ENCODE data around the gene ITIH5. TPM values are rescaled to one million over a fixed set of nuclear protein-coding genes. Genes with fewer than 3 reads are reported as not detected.

ITIH5 gene
- total RNA-seq, 1 experiment from 2014 or later: not detected

- H3K9me3 ChIP-seq (ENCODE audit: low read length): no peaks in the 10 kb centered on the region
- no peaks in the 10 kb centered on the region for H3K79me2 ChIP-seq (ENCODE audit: low read length)
- no peaks in the 10 kb centered on the region for H3K36me3 ChIP-seq (ENCODE audit: insufficient read depth, low read length)
- H3K9me2 ChIP-seq (replicated peaks; ENCODE audit: insufficient read depth, low read length): no peaks in the 10 kb centered on the region
- no peaks in the 10 kb centered on the region for H3K27me3 ChIP-seq (ENCODE audit: low read length)
- H2AFZ ChIP-seq (ENCODE audit: low read length): no peak overlapping the region
- no peaks in the 10 kb centered on the region for H4K20me1 ChIP-seq (ENCODE audit: insufficient read depth, low read depth, low read length)
- no peak overlapping the region for H3K27ac ChIP-seq (ENCODE audit: low read length)
- H3K4me2 ChIP-seq (ENCODE audit: low read depth, low read length, poor library complexity, severe bottlenecking): no peak overlapping the region
- H3K9ac ChIP-seq (ENCODE audit: low read length): no peak overlapping the region
- H3K4me3 ChIP-seq (ENCODE audit: low read length): no peak overlapping the region
- DNase-seq: no peak
- no peaks in the 10 kb centered on the region for H3K4me1 ChIP-seq (ENCODE audit: low read length)
Measured at GRCh38 chr10:7545261-7545660, 121.5 kb downstream of the ITIH5 start.

DNA sequence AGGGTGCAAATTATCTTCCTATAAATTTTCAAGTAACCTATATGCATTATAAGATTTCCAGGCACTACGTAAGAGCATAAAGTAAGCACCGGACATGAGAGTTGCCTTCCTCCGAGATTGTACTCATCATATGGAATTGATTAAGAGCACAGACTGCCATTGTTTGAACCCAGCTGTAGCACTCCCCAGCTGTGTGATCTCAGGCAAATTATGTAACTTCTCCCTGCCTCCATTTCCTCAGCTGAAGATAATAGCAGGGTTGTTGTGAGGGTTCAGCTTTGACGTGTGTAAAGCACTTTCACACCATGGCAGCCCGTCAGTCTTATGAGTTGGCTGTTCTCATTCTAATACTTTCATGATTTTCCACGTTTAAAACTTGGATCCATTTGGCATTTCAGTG lies 122.6 kb downstream of the ITIH5 start:
- no peak overlapping the region for H3K4me2 ChIP-seq (ENCODE audit: low read depth, low read length, poor library complexity, severe bottlenecking)
- H4K20me1 ChIP-seq (ENCODE audit: insufficient read depth, low read depth, low read length): no peaks in the 10 kb centered on the region
- H3K9ac ChIP-seq (ENCODE audit: low read length): no peak overlapping the region
- no peak overlapping the region for H3K27ac ChIP-seq (ENCODE audit: low read length)
- H2AFZ ChIP-seq (ENCODE audit: low read length): no peak overlapping the region
- H3K9me2 ChIP-seq (replicated peaks; ENCODE audit: insufficient read depth, low read length): no peaks in the 10 kb centered on the region
- no peaks in the 10 kb centered on the region for H3K27me3 ChIP-seq (ENCODE audit: low read length)
- H3K9me3 ChIP-seq (ENCODE audit: low read length): no peaks in the 10 kb centered on the region
- H3K4me1 ChIP-seq (ENCODE audit: low read length): no peaks in the 10 kb centered on the region
- no peak overlapping the region for H3K4me3 ChIP-seq (ENCODE audit: low read length)
- no peak for DNase-seq
- H3K36me3 ChIP-seq (ENCODE audit: insufficient read depth, low read length): no peaks in the 10 kb centered on the region
- H3K79me2 ChIP-seq (ENCODE audit: low read length): no peaks in the 10 kb centered on the region

GRCh38 chr10:7542189-7542914 lies 124.4 kb downstream of the ITIH5 start:
- no peak for DNase-seq
- Histone ChIP-seq H4K20me1 (ENCODE audit: insufficient read depth, low read depth, low read length) (no peaks in the 10 kb centered on the region), H2AFZ (ENCODE audit: low read length) (no peak overlapping the region), H3K9me2 (replicated peaks; ENCODE audit: insufficient read depth, low read length) (no peaks in the 10 kb centered on the region), H3K9ac (ENCODE audit: low read length) (no peak overlapping the region), H3K4me1 (ENCODE audit: low read length) (no peaks in the 10 kb centered on the region), H3K79me2 (ENCODE audit: low read length) (no peaks in the 10 kb centered on the region), H3K27ac (ENCODE audit: low read length) (no peak overlapping the region), H3K4me2 (ENCODE audit: low read depth, low read length, poor library complexity, severe bottlenecking) (no peak overlapping the region), H3K27me3 (ENCODE audit: low read length) (no peaks in the 10 kb centered on the region), H3K36me3 (ENCODE audit: insufficient read depth, low read length) (no peaks in the 10 kb centered on the region), H3K9me3 (ENCODE audit: low read length) (no peaks in the 10 kb centered on the region), H3K4me3 (ENCODE audit: low read length) (no peak overlapping the region)

DNA sequence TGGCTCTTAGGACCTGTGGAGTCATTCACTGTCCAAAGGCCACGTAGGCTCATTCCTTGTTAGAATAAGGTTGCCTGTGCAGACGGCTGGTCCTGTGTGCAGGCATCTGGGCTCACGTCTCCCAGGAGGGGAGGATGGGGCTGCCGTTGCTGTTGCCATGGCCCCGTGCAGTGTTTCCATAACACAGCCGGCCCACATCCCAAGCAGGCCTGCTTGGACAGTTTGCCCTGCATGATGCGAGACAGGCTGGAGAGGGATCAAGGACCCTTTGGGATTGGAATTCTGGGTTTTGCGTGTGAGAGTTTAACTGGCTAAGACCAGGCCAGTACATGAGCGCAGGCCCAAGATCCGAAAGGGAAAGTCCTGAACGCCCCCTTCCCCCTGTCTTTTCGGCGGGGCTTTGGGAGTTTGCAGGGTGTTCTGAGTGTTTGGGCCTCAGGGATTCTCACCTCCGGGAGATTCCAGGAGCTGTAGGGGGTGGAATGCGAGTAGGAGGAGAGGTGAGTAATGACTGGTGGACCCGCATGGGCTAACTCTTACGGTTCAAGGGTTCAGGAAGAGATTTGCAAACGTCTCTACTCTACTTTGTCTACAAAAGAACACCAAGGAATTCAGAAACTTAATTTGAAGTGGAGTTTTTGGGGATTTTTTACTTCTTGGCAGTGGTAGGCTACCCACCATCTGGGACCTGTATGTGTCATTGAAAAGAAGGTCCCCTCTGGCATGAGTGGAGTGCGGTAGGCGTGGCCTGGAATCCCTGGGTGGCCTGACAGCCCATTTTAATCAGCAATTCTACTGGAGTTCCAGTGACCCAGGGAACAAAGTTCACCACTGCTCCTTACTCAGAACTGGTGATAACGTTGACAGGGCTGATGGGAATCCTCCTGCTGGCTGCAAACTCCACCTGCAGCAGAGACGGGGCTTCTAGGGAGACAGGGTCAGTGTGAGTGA lies 125.4 kb downstream of the ITIH5 start:
- no peaks in the 10 kb centered on the region for H3K27me3 ChIP-seq (ENCODE audit: low read length)
- no peak overlapping the region for H3K4me3 ChIP-seq (ENCODE audit: low read length)
- no peaks in the 10 kb centered on the region for H3K9me2 ChIP-seq (replicated peaks; ENCODE audit: insufficient read depth, low read length)
- no peak overlapping the region for H3K27ac ChIP-seq (ENCODE audit: low read length)
- H4K20me1 ChIP-seq (ENCODE audit: insufficient read depth, low read depth, low read length): no peaks in the 10 kb centered on the region
- no peaks in the 10 kb centered on the region for H3K9me3 ChIP-seq (ENCODE audit: low read length)
- no peak overlapping the region for H3K4me2 ChIP-seq (ENCODE audit: low read depth, low read length, poor library complexity, severe bottlenecking)
- H2AFZ ChIP-seq (ENCODE audit: low read length): no peak overlapping the region
- no peaks in the 10 kb centered on the region for H3K36me3 ChIP-seq (ENCODE audit: insufficient read depth, low read length)
- no peak for DNase-seq
- H3K9ac ChIP-seq (ENCODE audit: low read length): no peak overlapping the region
- H3K79me2 ChIP-seq (ENCODE audit: low read length): no peaks in the 10 kb centered on the region
- no peaks in the 10 kb centered on the region for H3K4me1 ChIP-seq (ENCODE audit: low read length)

- H3K4me3 ChIP-seq (ENCODE audit: low read length): no peak overlapping the region
- H2AFZ ChIP-seq (ENCODE audit: low read length): no peak overlapping the region
- no peak overlapping the region for H3K4me2 ChIP-seq (ENCODE audit: low read depth, low read length, poor library complexity, severe bottlenecking)
- no peaks in the 10 kb centered on the region for H3K9me3 ChIP-seq (ENCODE audit: low read length)
- H4K20me1 ChIP-seq (ENCODE audit: insufficient read depth, low read depth, low read length): no peaks in the 10 kb centered on the region
- no peak overlapping the region for H3K9ac ChIP-seq (ENCODE audit: low read length)
- no peak for DNase-seq
- no peaks in the 10 kb centered on the region for H3K79me2 ChIP-seq (ENCODE audit: low read length)
- no peak overlapping the region for H3K27ac ChIP-seq (ENCODE audit: low read length)
- no peaks in the 10 kb centered on the region for H3K36me3 ChIP-seq (ENCODE audit: insufficient read depth, low read length)
- no peaks in the 10 kb centered on the region for H3K9me2 ChIP-seq (replicated peaks; ENCODE audit: insufficient read depth, low read length)
- peaks cover 3% of the 10 kb centered on the region; the same call in 1 of the 2 replicates for H3K4me1 ChIP-seq (ENCODE audit: low read length)
- no peaks in the 10 kb centered on the region for H3K27me3 ChIP-seq (ENCODE audit: low read length)
Measured at GRCh38 chr10:7538970-7539654, 127.7 kb downstream of the ITIH5 start.

GRCh38 chr10:7537126-7537525 lies 129.6 kb downstream of the ITIH5 start:
- no peak overlapping the region for H3K4me2 ChIP-seq (ENCODE audit: low read depth, low read length, poor library complexity, severe bottlenecking)
- H3K27me3 ChIP-seq (ENCODE audit: low read length): no peaks in the 10 kb centered on the region
- H3K79me2 ChIP-seq (ENCODE audit: low read length): no peaks in the 10 kb centered on the region
- no peak overlapping the region for H3K4me3 ChIP-seq (ENCODE audit: low read length)
- no peak overlapping the region for H3K9ac ChIP-seq (ENCODE audit: low read length)
- H3K27ac ChIP-seq (ENCODE audit: low read length): no peak overlapping the region
- H3K36me3 ChIP-seq (ENCODE audit: insufficient read depth, low read length): no peaks in the 10 kb centered on the region
- H3K4me1 ChIP-seq (ENCODE audit: low read length): peaks cover 6% of the 10 kb centered on the region; the same call in 1 of the 2 replicates
- DNase-seq: no peak
- H3K9me2 ChIP-seq (replicated peaks; ENCODE audit: insufficient read depth, low read length): no peaks in the 10 kb centered on the region
- no peaks in the 10 kb centered on the region for H3K9me3 ChIP-seq (ENCODE audit: low read length)
- H4K20me1 ChIP-seq (ENCODE audit: insufficient read depth, low read depth, low read length): no peaks in the 10 kb centered on the region
- no peak overlapping the region for H2AFZ ChIP-seq (ENCODE audit: low read length)

- Histone ChIP-seq H4K20me1 (ENCODE audit: insufficient read depth, low read depth, low read length) (no peaks in the 10 kb centered on the region), H3K4me1 (ENCODE audit: low read length) (peaks cover 6% of the 10 kb centered on the region; the same call in 1 of the 2 replicates), H3K4me2 (ENCODE audit: low read depth, low read length, poor library complexity, severe bottlenecking) (no peak overlapping the region), H3K36me3 (ENCODE audit: insufficient read depth, low read length) (no peaks in the 10 kb centered on the region), H3K79me2 (ENCODE audit: low read length) (no peaks in the 10 kb centered on the region), H3K9ac (ENCODE audit: low read length) (no peak overlapping the region), H3K4me3 (ENCODE audit: low read length) (no peak overlapping the region), H3K9me2 (replicated peaks; ENCODE audit: insufficient read depth, low read length) (no peaks in the 10 kb centered on the region), H2AFZ (ENCODE audit: low read length) (peak overlapping the region; percentile 54; the same call in 1 of the 2 replicates), H3K27me3 (ENCODE audit: low read length) (no peaks in the 10 kb centered on the region), H3K9me3 (ENCODE audit: low read length) (no peaks in the 10 kb centered on the region), H3K27ac (ENCODE audit: low read length) (no peak overlapping the region)
- DNase-seq: no peak
Measured at GRCh38 chr10:7534480-7534852, 132.3 kb downstream of the ITIH5 start.

All from Karpas-422 (cell line).